Mucosa of descending colon (tissue), 3 donors: Measurements from ENCODE around the gene SCMH1. TPM values are rescaled to one million over a fixed set of nuclear protein-coding genes. Genes with fewer than 3 reads are reported as not detected.

ENCODE experiments used
- ATAC-seq: fragments of 200-7000 bp; cut with Tn5 transposase; one replicate; pipeline ENCODE4 v1.9.1; 2020; ENCODE audit warnings: mild to moderate bottlenecking, moderate library complexity
- DNase-seq, 3 donors: peaks; one replicate each; pipeline ENCODE4 v3.0.0-alpha.2; 2020
- H3K36me3 ChIP-seq: fragments of 200-600 bp; one replicate; pipeline ENCODE4 v1.8.0; 2021; ENCODE audit warnings: low read depth, mild to moderate bottlenecking
- H3K4me1 ChIP-seq: fragments of 200-600 bp; one replicate; pipeline ENCODE4 v1.8.0; 2021; ENCODE audit warnings: low read depth, mild to moderate bottlenecking
- H3K4me3 ChIP-seq: fragments of 200-600 bp; one replicate; pipeline ENCODE4 v1.8.0; 2021; ENCODE audit warnings: mild to moderate bottlenecking
- H3K9me3 ChIP-seq: fragments of 200-600 bp; one replicate; pipeline ENCODE4 v1.8.0; 2021; ENCODE audit warnings: mild to moderate bottlenecking
- CTCF ChIP-seq: fragments of 200-600 bp; IDR thresholded peaks from one replicate; pipeline ENCODE4 v1.8.0; 2022; ENCODE audit warnings: antibody characterized with exemption, mild to moderate bottlenecking
- intact Hi-C, 2 donors: fragments of 100-400 bp; cut with DNase I in 1 of 2; cut with micrococcal nuclease in 1 of 2; formaldehyde crosslinking; loops; one replicate each; pipeline versions ENCODE4 v1.11.0 to v1.11.1; 2022; cut with DNase I, micrococcal nuclease
- total RNA-seq, 3 donors: library from RNA; stranded (reverse); fragmentation: NEBNext Ultra II Directional in 2 of 3; extraction: Animal tissue kit (Norgen Biotek cat#: 25700) in 2 of 3; gene quantifications; one replicate each; pipeline versions ENCODE4 v1.2.1 to v1.2.4, GENCODE V29; 2021 to 2023
- donor health status: DM: no; HTN: no; CAD: no; lungs with moderate emphysema.
- donor health status: DM: no; HTN: no; CAD: no.
- donor health status: DM: no; HTN: yes; CAD: no.

SCMH1 gene
- total RNA-seq, 3 donors from 2014 or later, result 25.1 to 66.9 (median 35.6) TPM

- no peak for TF ChIP-seq CTCF
- H3K9me3 ChIP-seq, result no peaks in the 10 kb centered on the region
- DNase-seq (no peak), ATAC-seq (no peak)
- H3K4me3 ChIP-seq, result no peak overlapping the region
- H3K36me3 ChIP-seq, result no peaks in the 10 kb centered on the region
- peaks cover 6% of the 10 kb centered on the region for H3K4me1 ChIP-seq
- intact Hi-C loops, result no loop called here
These were observed 236.2 kb downstream of the SCMH1 start for GRCh38 chr1:41005876-41006275.

- Histone ChIP-seq H3K36me3 (no peaks in the 10 kb centered on the region), H3K9me3 (no peaks in the 10 kb centered on the region), H3K4me3 (no peak overlapping the region), H3K4me1 (peaks cover 6% of the 10 kb centered on the region)
- peak; percentile 78 to 94 (median 88) for DNase-seq
- peak; percentile 98 for ATAC-seq
- TF ChIP-seq CTCF, result peak; percentile 10
- intact Hi-C loops, result no loop called here
These were observed 238.4 kb downstream of the SCMH1 start for GRCh38 chr1:41003640-41004220.

GRCh38 chr1:41003127-41003639 is 238.9 kb downstream of the SCMH1 start:
- TF ChIP-seq CTCF, result no peak
- no peak for ATAC-seq
- Histone ChIP-seq H3K4me3 (no peak overlapping the region), H3K9me3 (no peaks in the 10 kb centered on the region), H3K36me3 (no peaks in the 10 kb centered on the region), H3K4me1 (peaks cover 6% of the 10 kb centered on the region)
- DNase-seq, result no peak
- intact Hi-C loops, result no loop called here

- Histone ChIP-seq H3K4me1 (peaks cover 6% of the 10 kb centered on the region), H3K36me3 (no peaks in the 10 kb centered on the region), H3K9me3 (no peaks in the 10 kb centered on the region), H3K4me3 (no peak overlapping the region)
- no peak for ATAC-seq
- intact Hi-C loops, result no loop called here
- DNase-seq, result no peak
- TF ChIP-seq CTCF, result no peak
These were observed 243.4 kb downstream of the SCMH1 start for GRCh38 chr1:40998668-40999067.

GRCh38 chr1:40997096-40997495 is 245.0 kb downstream of the SCMH1 start:
- no peaks in the 10 kb centered on the region for H3K4me1 ChIP-seq
- no peak overlapping the region for H3K4me3 ChIP-seq
- TF ChIP-seq CTCF, result no peak
- no peak for DNase-seq
- no peaks in the 10 kb centered on the region for H3K9me3 ChIP-seq
- no peaks in the 10 kb centered on the region for H3K36me3 ChIP-seq
- intact Hi-C loops, result no loop called here
- no peak for ATAC-seq

GRCh38 chr1:40989066-40989465 is 253.0 kb downstream of the SCMH1 start:
- Histone ChIP-seq H3K36me3 (no peaks in the 10 kb centered on the region), H3K4me1 (no peaks in the 10 kb centered on the region), H3K9me3 (no peaks in the 10 kb centered on the region), H3K4me3 (no peak overlapping the region)
- intact Hi-C loops, result no loop called here
- no peak for TF ChIP-seq CTCF
- DNase-seq (no peak), ATAC-seq (no peak)
